ENCODE results near the gene COL12A1. TPM values are rescaled to one million over a fixed set of nuclear protein-coding genes. Genes with fewer than 3 reads are reported as not detected.

Gene COL12A1
- total RNA-seq, 4 donors from 2014 or later = 15.6 to 131 (median 34.3) TPM

GRCh38 chr6:75150685-75151412 is 55.0 kb downstream of the COL12A1 start:
- Histone ChIP-seq H3K36me3 (peaks cover 0 to 13% (median 0%) of the 10 kb centered on the region in 3 donors), H3K27me3 (no peaks in the 10 kb centered on the region), H3K4me1 (no peaks in the 10 kb centered on the region), H3K4me3 (no peak overlapping the region), H3K27ac (no peak overlapping the region), H3K9me3 (no peaks in the 10 kb centered on the region)
- DNase-seq = no peak
- WGBS, 2 donors = 51 to 69% methylated on average over 6 of the region's 6 CpGs
- intact Hi-C loops (cut with DNase I) = no loop called here
- TF ChIP-seq CTCF (IDR thresholded peaks at IDR 0.05) = no peak
- no peak for TF ChIP-seq POLR2A (IDR thresholded peaks at IDR 0.05)

- no peak for DNase-seq
These were observed 56.2 kb downstream of the COL12A1 start for GRCh38 chr6:75149696-75150095.

GRCh38 chr6:75149240-75149639 is 56.6 kb downstream of the COL12A1 start:
- TF ChIP-seq POLR2A (IDR thresholded peaks at IDR 0.05) = no peak
- TF ChIP-seq CTCF (IDR thresholded peaks at IDR 0.05) = no peak
- DNase-seq = no peak
- H3K36me3 ChIP-seq = peaks cover 0 to 17% (median 0%) of the 10 kb centered on the region in 3 donors
- no peaks in the 10 kb centered on the region for H3K4me1 ChIP-seq
- 50 to 65% methylated on average over 1 of the region's 1 CpG for WGBS, 2 donors
- no peaks in the 10 kb centered on the region for H3K27me3 ChIP-seq
- no peak overlapping the region for H3K27ac ChIP-seq
- no peaks in the 10 kb centered on the region for H3K9me3 ChIP-seq
- H3K4me3 ChIP-seq = no peak overlapping the region
- intact Hi-C loops (cut with DNase I) = no loop called here

More at GRCh38 chr6:75149696-75150095, 56.2 kb downstream of the COL12A1 start:
- Histone ChIP-seq H3K27ac (no peak overlapping the region), H3K4me1 (no peaks in the 10 kb centered on the region), H3K9me3 (no peaks in the 10 kb centered on the region), H3K4me3 (no peak overlapping the region), H3K27me3 (no peaks in the 10 kb centered on the region), H3K36me3 (peaks cover 0 to 17% (median 0%) of the 10 kb centered on the region in 3 donors)
- TF ChIP-seq POLR2A (IDR thresholded peaks at IDR 0.05) (no peak), CTCF (IDR thresholded peaks at IDR 0.05) (no peak)
- intact Hi-C loops (cut with DNase I) = no loop called here

GRCh38 chr6:75147512-75147911 is 58.3 kb downstream of the COL12A1 start:
- no peak overlapping the region for H3K27ac ChIP-seq
- TF ChIP-seq CTCF (IDR thresholded peaks at IDR 0.05) = no peak
- no peak for TF ChIP-seq POLR2A (IDR thresholded peaks at IDR 0.05)
- H3K27me3 ChIP-seq = no peaks in the 10 kb centered on the region
- 58 to 73% methylated on average over 2 of the region's 2 CpGs for WGBS, 2 donors
- peaks cover 0 to 17% (median 0%) of the 10 kb centered on the region in 3 donors for H3K36me3 ChIP-seq
- no peak overlapping the region for H3K4me3 ChIP-seq
- H3K4me1 ChIP-seq = no peaks in the 10 kb centered on the region
- H3K9me3 ChIP-seq = no peaks in the 10 kb centered on the region
- intact Hi-C loops (cut with DNase I) = no loop called here
- no peak for DNase-seq

GRCh38 chr6:75145976-75146375 is 59.9 kb downstream of the COL12A1 start:
- Histone ChIP-seq H3K4me3 (no peak overlapping the region), H3K36me3 (peaks cover 0 to 10% (median 0%) of the 10 kb centered on the region in 3 donors), H3K27me3 (no peaks in the 10 kb centered on the region), H3K9me3 (no peaks in the 10 kb centered on the region), H3K4me1 (no peaks in the 10 kb centered on the region), H3K27ac (no peak overlapping the region)
- intact Hi-C loops (cut with DNase I) = no loop called here
- DNase-seq = no peak
- WGBS, 2 donors = 69 to 86% methylated on average over 1 of the region's 1 CpG
- TF ChIP-seq POLR2A (IDR thresholded peaks at IDR 0.05) (no peak), CTCF (IDR thresholded peaks at IDR 0.05) (no peak)
